NCI-H2081 treated with DMSO at 0.1 percent for 48 hours (cell line): ENCODE results near the gene ANO8.
"Not testable (repeated sequence)": the region's sequence is repeated elsewhere in the genome, so short reads cannot be mapped to it uniquely, and the experiment has no call there.

Experiments used
- DNase-seq: peaks from one replicate; lab custom pipeline; 2025; lab: John Stamatoyannopoulos, UW

Gene ANO8

DNA sequence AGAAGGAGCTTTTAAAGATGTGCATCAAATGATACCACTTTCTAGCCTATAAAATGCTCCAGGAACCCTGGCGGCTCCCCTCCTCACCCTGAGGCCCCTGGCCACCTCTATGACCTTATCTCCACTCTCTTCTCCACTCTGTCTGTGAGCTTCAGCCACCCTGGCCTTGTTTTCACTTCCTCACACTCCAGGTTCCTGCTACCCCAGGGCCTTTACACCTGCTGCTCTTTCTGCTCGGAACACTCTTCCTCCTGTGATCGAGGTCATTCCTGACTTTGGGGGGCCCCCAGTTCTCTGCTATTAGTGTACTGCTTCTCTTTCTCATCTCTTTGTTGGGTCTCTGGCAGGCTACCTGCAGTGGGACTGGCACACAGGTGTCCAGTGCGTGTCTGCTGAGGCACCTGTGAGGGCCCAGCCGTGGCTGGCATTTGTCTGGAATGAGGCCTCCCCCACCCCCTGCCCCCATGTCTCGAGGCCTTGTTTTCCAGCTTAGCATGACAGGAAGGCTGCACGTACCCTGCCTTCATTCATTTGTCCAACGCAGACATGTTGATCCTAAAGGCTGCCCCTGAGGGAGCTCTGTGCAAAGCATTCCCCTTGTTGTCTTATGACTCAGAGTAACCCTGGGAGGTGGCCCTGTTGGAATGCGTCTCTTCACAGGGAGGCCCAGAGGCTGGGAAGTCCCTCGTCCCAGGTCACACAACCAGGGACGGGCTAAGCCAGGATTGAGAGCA, 23.0 kb downstream of the ANO8 start:
- no peak for DNase-seq

DNA sequence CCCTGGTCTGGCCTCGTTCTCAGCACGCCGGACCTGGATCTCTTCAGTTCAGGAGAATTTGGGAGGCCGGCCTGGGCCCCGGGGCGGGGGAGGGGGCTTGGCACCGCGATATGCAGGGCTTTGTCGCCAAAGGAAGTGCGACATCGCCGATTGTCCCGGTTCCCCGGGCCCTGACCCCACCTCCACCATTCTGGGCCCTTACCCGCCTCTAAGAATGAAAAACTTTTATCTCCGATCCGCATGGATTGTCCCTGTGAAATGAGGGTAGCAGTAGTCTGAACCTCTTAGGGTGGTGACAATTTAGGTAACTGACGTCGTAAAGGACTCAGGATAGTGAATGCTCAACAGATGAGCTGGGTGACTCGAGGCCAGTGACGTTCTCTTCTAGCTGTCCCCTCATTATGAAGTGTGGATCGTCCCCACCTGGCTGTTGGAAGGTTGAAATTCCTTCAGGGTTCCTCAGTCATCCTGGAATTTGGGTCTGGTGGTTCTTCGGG, 24.6 kb downstream of the ANO8 start:
- no peak for DNase-seq

DNA sequence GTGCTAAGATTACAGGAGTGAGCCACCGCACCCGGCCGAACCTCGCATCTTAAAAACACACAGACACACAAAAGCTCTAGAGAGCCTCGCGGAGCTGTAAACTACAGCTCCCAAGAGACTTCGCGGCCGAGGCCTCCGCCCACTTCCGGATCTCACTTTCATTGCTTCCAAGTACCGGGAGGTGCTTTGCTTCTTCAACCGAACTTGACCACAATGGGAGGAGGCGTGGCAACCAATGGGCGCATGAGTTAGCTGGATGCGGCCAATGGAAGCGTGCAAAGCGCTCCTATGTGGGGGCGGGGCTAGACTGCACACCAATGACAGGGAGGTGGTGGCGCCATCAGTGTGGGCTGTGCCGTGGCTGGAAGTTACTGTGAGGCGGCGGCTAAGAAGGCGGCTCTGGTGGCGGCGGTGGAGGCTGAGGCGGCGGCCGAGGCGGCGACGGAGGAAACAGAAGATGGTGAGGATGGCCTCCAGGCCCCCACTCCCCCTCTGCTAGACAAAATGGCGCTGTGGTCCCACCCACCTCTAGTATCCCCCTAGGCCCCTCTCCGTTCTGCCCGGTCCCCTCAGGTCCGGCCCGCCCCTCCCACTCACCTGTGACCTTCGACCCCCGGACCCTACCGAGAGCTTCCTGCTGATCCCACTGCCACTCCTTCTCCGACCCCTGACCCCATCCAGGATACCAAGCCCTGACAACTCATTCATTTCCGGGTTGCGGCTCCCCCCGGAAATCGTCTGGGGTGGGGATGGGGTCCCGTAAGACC, 25.3 kb downstream of the ANO8 start, which contains the start of gene DDA1:
TSS of gene DDA1 (plus strand) at position 366 of the 767 bp plus-strand sequence. CDS start at position 458, 92 bp downstream.
- peak; percentile 98 for DNase-seq

DNA sequence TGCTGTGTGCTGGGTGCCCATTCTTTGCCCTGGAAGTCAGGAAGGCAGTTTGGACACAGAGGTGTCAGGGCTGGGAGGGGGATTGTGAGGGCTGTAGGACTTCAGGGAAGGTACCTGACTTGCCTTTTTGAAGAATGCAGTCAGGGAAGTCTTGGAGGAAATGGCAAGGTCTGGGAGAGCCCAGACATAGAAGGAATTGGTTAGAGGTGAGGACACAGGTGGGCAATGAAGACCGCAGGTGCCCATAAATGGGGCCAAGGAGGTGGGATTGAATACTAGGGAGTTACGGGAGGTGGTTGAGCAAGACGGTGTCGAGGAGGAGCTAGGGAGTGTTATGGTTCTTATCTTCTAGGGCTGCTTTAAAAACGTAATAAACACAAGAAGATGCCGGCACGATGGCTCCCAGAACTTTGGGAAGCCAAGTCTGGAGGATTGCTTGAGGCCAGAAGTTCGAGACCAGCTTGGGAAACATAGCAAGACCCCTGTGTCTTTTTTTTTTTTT, 26.7 kb downstream of the ANO8 start:
- no peak for DNase-seq

DNA sequence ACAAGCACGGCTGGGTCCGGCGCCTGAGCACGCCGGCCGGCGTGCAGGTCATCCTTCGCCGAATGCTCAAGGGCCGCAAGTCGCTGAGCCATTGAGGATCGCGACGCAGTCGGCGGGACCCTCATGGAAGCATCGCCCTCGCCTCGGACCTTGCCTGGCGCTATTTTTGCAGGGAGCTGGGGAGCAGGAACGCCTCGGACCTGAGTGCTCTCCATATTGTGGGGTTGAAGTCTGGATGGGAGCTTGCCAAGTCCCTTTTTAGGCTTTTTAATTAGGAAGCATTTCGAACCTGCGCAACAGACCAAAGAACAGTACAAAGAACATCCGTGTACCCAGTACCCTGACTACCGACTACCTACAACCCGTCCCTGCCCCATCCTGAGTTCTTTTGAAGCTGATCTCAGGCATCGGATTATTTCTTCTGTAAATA, 28.4 kb downstream of the ANO8 start:
- DNase-seq: no peak

DNA sequence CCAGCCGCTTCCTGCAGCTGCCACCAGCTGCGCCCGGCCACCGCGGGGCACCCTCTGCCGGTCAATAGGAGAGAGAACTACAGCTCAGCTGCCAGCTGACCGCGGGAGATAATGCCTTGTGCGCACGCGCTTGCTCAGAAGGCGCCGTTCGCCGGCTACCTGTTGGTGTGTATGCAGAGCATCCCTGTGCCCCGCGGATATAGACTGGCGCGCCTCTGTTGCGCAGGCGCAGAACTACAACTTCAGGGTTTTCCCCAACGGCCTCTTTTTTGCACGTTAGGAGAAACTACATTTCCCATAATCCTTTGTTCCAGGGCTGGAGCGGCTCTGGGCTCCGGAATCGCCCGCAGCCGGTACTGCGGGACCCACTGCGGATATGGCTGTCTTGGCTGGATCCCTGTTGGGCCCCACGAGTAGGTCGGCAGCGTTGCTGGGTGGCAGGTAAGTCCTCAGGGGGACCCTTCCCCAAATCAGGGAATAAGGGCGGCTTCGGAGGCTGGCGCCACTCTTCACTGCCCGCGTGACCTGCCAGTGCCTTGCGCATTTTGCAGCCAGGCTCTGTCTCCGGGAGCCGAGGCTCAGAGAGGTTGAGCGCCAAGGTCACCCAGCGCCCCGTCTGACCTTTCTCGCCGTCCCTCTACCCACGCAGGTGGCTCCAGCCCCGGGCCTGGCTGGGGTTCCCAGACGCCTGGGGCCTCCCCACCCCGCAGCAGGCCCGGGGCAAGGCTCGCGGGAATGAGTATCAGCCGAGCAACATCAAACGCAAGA, 29.0 kb downstream of the ANO8 start, which contains the start of gene MRPL34:
TSS of gene MRPL34 (plus strand) at position 356 of the 768 bp plus-strand sequence. CDS start at position 377, 21 bp downstream.
- DNase-seq: peak; percentile 98

DNA sequence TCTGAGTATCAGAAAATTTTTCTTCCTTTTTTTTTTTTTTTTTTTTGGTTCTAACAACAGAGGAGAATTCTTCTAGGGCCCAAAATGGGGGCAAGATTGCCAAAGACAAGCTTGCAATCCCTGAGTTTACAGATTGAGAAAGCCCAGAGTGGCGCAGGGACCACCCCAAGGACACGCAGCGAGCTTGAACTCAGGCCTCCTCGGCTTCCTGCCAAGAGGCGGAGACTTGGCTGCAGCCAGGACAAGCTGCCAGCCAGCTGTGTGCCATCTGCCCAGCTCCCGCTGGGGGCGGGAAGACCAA, 29.5 kb downstream of the ANO8 start:
- DNase-seq: no peak

DNA sequence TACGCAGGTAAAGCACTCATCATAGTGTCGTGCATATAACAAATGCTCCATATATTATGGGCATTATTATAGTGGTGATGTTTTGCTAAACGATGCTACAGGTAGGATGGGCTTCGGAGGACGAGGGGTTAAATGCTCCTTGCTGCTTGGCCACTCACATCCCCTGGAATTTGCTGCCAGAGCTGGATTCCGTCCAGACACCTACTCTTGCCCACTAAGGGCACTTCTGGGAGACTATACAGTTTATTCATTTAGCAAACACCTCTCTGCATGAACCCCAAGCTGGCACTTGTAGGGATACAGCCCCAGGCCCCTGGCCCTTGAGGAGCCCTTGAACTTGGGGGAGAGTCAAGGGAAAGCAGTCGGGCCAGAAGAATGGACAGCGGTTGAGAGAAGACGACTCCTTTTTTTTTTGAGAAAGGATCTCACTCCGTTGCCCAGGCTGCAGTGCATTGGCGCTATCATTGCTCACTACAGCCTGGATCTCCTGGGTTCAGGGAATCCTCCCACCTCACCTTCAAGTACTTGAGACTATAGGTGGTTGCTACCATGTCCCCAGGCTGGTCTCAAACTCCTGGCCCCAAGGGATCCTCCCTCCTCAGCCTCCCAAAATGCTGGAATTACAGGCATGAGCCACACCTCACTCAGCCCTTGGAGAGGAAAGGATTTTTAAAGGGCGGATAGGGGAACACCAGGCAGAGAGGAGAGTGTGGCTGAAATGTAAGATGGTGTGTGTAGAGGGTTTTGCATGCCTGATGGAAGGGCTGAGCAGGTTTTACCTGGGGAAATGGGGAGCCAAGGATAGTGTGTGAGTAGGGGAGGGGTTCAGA, 30.1 kb downstream of the ANO8 start:
- DNase-seq: no peak

DNA sequence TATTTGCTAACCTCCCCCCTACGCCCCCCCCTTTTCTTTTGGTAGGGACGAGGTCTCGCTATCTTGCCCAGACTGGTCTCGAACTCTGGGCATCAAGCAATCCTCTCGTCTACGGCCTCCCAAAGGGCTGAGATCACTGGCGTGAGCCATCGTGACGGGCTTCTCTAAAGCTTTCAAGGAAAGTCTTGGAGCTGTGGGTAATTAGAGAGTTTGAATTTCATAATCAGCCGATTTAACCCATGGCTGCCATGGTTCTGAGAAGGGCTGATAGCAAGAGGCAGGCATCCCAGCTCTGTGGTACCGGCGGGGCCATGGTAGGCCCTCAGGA, 30.8 kb downstream of the ANO8 start:
- no peak for DNase-seq

DNA sequence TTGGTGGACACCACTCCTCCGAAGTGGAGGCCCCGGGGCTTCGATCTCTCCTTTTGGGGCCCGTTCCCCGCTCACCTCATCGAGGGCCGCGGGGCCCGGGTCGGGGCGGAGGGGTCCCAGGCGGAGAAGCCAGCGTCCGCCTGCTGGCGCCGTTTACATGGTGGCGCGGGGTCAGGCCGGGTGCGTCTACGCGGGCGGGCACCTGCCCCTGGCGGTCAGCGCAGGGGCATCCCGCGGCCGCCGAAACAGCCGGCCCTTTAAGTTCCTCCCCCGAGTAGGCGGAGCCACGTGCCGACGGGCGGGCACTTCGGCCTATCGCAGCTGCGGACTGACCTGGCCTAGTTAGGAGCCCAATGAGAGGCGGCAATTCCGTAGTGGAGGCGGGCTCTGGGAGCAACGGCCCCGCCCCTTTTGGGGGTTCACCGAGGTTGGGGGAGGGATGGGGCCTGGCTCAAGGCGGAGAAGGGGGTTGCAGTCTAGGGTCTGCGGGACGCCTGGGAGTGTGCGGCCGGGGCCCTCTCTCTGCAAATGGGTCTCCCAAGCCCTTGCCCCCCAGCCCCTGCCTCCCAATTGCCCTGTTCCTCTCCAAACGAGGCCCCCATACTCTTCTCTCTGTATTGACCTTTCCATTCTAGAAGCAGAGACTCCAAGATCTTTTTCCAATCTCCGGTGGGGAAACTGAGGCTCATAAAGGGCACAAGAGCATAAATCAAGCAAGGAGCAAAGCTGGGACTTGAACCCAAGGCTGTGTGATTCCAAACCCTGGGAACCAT, 31.3 kb downstream of the ANO8 start, which contains the start of gene ABHD8:
TSS of gene ABHD8 (minus strand) at position 259 of the 773 bp plus-strand sequence. CDS start 1,809 bp downstream, outside the sequence.
- DNase-seq: peak; percentile 64

DNA sequence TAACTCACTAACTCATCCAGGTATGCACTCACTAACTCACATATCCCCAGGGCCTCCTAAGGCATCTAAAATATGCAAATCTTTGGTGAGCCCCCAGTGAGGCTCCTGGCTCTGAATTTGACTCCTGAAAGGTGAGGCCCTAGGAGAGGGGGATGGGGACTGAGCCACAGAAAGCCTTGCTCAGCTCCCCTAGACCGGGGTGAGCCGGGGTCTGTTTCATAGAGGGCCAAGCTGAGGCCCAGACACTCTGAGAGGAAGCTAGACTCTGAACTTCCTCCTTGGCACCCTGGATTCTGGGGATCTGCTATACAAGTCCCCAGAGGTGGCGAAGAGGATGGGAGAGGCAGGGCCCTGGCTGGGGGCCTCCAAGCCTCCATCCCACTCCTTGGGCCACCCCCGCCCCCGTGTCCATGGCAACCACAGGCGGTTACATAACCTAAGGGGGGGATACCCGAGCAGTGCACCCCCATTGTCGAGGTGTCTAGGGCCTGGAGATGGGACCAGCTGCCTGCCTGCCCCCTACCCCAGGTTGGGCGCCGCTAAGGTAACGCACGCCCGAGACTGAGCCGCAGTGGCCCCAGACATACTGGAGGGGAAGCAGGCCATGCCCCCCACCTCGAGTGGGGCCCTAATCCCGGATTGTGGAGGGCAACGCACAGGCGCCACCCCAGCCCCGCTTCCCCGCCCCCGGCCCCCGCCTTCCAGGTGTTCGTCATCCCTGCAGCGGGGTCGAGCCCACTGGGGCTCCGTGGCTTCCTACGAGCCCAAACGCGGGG, 32.1 kb downstream of the ANO8 start:
- DNase-seq: no peak

DNA sequence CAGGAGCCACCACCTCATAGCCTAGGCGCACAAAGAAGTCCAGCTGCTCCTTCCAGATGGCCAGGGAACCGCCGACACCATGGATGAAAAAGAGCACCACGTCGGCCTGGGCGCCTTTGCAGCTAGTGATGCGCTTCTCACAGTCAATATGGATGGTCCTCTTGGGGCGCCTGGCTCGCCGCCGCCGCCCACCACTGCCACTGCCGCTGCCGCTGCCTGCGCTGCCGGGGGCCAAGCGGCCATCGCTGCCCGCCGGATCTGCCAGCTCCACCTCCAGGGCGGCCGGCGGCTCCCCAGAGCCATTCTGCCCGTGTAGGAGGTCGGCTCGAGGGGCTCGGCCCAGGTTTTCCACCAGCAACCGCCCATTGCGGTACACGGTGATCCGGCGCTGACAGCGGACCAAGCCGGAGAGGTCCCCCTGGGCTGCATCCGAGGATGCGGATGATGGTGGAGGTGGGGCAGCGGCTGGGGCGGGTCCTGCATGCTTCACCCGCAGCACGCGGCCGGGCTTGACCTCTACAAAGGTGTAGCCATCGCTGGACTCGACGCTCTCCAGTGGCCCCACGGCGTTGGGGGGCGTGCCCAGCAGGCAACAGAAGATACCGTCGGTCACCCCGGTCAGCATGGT, 33.5 kb downstream of the ANO8 start:
- DNase-seq: no peak

DNA sequence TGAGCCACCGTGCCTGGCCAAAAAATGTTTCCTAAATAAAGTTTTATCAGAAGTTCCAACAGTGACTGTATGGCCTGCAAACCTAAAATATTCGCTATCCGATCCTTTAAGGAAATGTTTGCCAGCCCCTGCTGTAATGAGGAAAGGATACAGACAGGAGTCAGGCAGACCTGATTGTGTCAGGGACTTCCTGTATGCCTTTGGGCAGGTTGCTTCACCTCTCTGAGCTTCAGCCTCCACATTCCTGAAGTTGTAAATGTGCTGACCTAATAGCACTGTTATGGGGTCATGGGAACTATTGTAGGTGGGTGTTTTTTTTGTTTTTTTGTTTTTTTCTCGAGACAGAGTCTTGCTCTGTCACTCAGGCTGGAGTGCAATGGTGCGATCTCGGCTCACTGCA, 37.7 kb downstream of the ANO8 start:
- no peak for DNase-seq

DNA sequence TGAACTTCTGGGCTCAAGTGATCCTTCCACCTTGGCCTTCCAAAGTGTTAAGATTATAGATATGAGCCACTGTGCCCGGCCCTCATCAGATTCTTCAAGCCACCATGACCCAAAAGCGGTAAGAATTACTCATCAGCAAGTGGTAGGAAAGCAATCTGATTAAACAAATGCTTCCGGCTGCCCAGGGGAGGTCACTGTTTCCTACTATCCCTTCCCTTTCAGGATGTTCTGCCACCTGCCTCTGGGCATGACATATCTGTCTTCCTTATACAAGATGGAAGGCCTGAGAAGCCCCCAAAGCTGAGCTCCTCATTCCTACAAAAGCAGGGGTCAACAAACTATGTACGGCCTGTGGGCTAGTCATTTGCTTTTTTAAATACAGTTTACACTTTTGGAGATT, 38.4 kb downstream of the ANO8 start:
- no peak for DNase-seq

DNA sequence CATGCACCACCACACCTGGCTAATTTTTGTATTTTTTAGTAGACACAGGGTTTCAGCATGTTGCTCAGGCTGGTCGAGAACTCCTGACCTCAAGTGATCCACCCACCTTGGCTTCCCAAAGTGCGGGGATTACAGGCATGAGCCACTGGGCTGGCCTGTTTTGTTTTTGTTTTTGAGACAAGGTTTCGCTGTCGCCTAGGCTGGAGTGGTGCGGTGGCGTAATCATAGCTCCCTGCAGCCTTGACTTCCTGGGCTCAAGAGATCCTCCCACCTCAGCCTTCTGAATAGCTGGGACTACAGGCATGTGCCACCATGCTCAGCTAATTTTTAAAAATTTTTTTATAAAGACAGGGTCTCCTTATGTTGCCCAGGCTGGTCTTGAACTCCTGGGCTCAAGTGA, 39.1 kb downstream of the ANO8 start:
- not testable (repeated sequence) for DNase-seq

DNA sequence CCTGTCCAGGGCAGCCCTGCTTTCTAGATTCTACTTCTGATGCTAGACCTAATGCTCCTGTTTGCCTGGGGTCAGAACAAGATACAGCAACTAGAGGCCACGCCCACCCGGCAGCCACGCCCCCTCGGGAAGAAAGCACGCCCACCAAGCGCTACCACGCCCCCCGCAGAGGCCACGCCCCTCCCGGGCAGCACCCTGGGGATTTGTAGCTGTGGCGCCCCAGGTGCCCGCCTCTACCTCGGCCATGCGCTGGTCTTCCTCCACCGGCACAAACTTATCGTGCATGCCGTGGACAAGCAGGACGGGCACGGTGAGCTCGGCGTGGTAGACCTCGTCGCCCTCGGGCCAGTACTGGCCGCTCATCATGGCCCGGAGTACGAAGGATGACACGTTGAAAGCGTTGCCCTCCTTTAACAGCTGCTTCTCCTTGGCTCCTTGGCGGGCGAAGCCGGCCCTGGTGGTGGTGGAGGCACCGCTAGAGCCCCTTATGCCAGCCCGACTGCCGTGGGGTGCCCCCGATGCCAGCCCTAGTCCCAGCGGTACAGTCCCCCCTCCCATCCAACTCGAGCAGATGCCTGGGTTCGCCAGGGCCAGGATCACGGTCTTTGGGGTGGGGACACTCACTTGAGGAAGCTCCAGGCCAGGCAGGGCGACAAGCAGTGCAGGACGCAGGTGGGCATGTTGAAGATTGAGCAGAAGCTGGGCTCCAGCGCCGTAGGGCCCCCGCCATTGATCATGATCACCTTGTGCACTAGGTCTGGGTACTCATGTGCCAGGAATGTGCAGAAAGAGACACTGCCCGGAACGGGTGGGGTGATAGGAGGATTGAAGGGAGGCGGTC, 40.4 kb downstream of the ANO8 start:
- no peak for DNase-seq

DNA sequence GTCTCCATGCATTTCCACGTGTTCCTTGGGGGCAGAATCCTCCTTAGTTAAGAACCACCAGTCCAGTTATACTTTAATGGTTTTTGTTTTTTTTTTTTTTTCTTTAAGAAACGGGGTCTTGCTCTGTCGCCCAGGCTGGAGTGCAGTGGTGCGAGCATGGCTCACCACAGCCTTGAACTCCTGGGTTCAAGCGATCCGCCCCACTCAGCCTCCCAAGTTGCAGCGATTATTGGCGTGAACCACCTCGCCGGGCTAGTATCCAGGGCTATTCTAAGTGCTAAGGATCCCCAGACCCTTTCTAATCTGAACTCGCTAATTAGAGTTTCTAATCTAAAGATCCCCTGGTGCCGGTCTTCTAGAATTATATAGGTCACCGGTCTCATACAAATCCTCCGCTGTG, 41.0 kb downstream of the ANO8 start:
- DNase-seq: no peak

DNA sequence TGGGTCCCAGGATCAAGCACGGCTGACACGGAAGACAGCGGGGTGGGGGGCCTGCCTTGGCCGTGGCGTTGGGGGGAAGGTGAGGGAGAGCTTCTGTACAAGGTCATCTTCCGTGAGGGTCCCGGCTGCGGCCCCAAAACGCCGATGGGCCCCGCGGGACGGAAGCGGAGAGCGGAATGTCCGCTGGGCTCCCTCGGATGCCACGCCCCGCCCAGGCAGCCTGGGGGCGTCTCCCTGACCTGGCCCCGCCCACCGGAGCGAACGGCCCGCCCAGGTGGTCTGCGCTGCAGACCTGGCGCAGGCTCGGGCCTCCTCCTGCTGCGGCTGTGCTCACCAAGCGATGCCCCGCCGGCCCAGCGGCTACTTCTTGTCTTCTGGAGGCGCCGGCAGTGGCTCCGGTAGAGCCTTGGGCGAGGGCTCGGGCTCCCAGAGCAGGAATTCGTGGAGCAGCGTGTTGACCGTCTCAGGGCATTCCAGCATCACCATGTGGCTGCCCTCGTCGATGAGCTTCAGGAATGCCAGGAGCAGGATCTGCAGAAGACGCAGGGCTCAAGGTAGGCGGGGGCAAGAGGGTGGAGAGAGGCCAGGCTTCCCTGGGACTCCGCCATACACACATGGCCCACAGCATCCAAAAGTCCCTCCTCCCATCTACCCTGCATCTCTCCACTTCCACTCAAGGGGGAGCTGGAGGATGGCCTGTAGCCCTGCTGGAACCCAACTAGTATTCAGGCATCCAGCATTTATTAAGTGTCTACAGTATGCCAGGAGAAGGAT, 42.2 kb downstream of the ANO8 start:
- no peak for DNase-seq
